H1 (cell line): Measurements from ENCODE around the gene GPC6. TPM values are rescaled to one million over a fixed set of nuclear protein-coding genes. Genes with fewer than 3 reads are reported as not detected.

Source experiments
- CTCF ChIA-PET: fragments of 300-600 bp; sonication (Branson Sonifier 250); formaldehyde crosslinking; loops from one replicate; lab custom pipeline; 2021; ENCODE audit not compliant: partially characterized antibody; lab: Charles Lee
- POLR2A ChIA-PET: fragments of 300-600 bp; sonication (Branson Sonifier 250); formaldehyde crosslinking; loops from one replicate; lab custom pipeline; 2021; ENCODE audit warnings: inconsistent platforms; ENCODE audit not compliant: partially characterized antibody; lab: Charles Lee
- DNase-seq, 2 experiments: peaks; one replicate each; pipeline versions ENCODE4 v3.0.0 to v3.0.0-alpha.2; 2010 to 2022; ENCODE audit warnings: low spot score in 2 of 2, low read depth in 1 of 2, mixed read lengths in 1 of 2
- FAIRE-seq: peaks from 2 replicates; lab custom pipeline; 2011; peaks lifted over from hg19 to GRCh38; lab: Jason Lieb, UNC
- H2AFZ ChIP-seq: 2 replicates; pipeline ENCODE4 v1.8.1; 2012; ENCODE audit warnings: low read length, inconsistent platforms
- H2AK5ac ChIP-seq: 2 replicates; pipeline ENCODE4 v1.6.1; 2013; ENCODE audit warnings: low read depth, low read length
- H2BK120ac ChIP-seq: replicated peaks from 2 replicates; pipeline ENCODE3; 2013; ENCODE audit warnings: low read depth, low read length, inconsistent platforms
- H2BK12ac ChIP-seq: 2 replicates; pipeline ENCODE4 v1.6.1; 2013; ENCODE audit warnings: low read depth, low read length
- H2BK15ac ChIP-seq: 2 replicates; pipeline ENCODE4 v1.6.1; 2013; ENCODE audit warnings: low read length
- H2BK20ac ChIP-seq: 2 replicates; pipeline ENCODE4 v1.6.1; 2013; ENCODE audit warnings: low read length
- H2BK5ac ChIP-seq: 2 replicates; pipeline ENCODE4 v1.6.1; 2013; ENCODE audit warnings: low read depth, low read length
- H3K14ac ChIP-seq: 2 replicates; pipeline ENCODE4 v1.6.1; 2013; ENCODE audit warnings: inconsistent platforms; ENCODE audit not compliant: insufficient read length
- H3K18ac ChIP-seq: 2 replicates; pipeline ENCODE4 v1.6.1; 2013; ENCODE audit warnings: low read length; ENCODE audit errors: extremely low read depth
- H3K23ac ChIP-seq: 2 replicates; pipeline ENCODE4 v1.6.1; 2013; ENCODE audit warnings: inconsistent platforms; ENCODE audit not compliant: insufficient read length
- H3K23me2 ChIP-seq: 2 replicates; pipeline ENCODE4 v1.6.1; 2013; ENCODE audit warnings: low read depth, low read length
- H3K27ac ChIP-seq: 2 replicates; pipeline ENCODE4 v1.6.1; 2011; ENCODE audit warnings: low read depth, low read length, inconsistent platforms
- H3K27me3 ChIP-seq, 4 experiments: replicated peaks in 1 of 4; 1 replicate in 1 of 4; 2 replicates in 3 of 4; pipeline versions ENCODE4 v1.6.1 to v1.8.1; 2011 to 2013; ENCODE audit warnings: low read length in 3 of 4, mild to moderate bottlenecking in 3 of 4, inconsistent platforms in 2 of 4, mixed read lengths in 2 of 4, moderate library complexity in 1 of 4; ENCODE audit not compliant: control insufficient read depth in 3 of 4, insufficient read depth in 3 of 4; ENCODE audit errors: extremely low read depth in 1 of 4
- H3K36me3 ChIP-seq, 4 experiments: 2 replicates each; pipeline versions ENCODE4 v1.6.1 to v1.8.1; 2011 to 2013; ENCODE audit warnings: mild to moderate bottlenecking in 4 of 4, low read length in 3 of 4, moderate library complexity in 2 of 4, control low read depth in 1 of 4, inconsistent platforms in 1 of 4; ENCODE audit not compliant: insufficient read depth in 4 of 4, control insufficient read depth in 2 of 4
- H3K4ac ChIP-seq: replicated peaks from 2 replicates; pipeline ENCODE3; 2013; ENCODE audit warnings: low read length, low read depth, mixed read lengths, inconsistent platforms; ENCODE audit not compliant: insufficient read length
- H3K4me1 ChIP-seq, 4 experiments: replicated peaks in 1 of 4; 1 replicate in 1 of 4; 2 replicates in 3 of 4; pipeline versions ENCODE4 v1.6.1 to v1.8.1; 2011 to 2013; ENCODE audit warnings: low read length in 3 of 4, inconsistent platforms in 2 of 4, mixed read lengths in 1 of 4; ENCODE audit not compliant: insufficient read depth in 4 of 4, control insufficient read depth in 3 of 4
- H3K4me2 ChIP-seq, 2 experiments: 2 replicates each; pipeline versions ENCODE4 v1.6.1 to v1.8.1; 2011 to 2013; ENCODE audit warnings: low read depth in 2 of 2, low read length in 2 of 2, control low read depth in 1 of 2, inconsistent platforms in 1 of 2, mild to moderate bottlenecking in 1 of 2; ENCODE audit not compliant: insufficient read depth in 1 of 2
- H3K4me3 ChIP-seq, 4 experiments: fragments of 200-600, 300-600 bp in 1 of 4; sonication (generic), shearing (Covaris generic), sonication (Bioruptor Twin) in 1 of 4; 2 replicates each; pipeline versions ENCODE4 v1.5.1 to v1.8.1; 2011 to 2016; ENCODE audit warnings: low read length in 4 of 4, low read depth in 3 of 4, control low read depth in 2 of 4, inconsistent platforms in 2 of 4, mild to moderate bottlenecking in 2 of 4, mixed read lengths in 1 of 4, moderate library complexity in 1 of 4; ENCODE audit not compliant: insufficient read depth in 2 of 4; ENCODE audit errors: extremely low read depth in 1 of 4
- H3K56ac ChIP-seq: replicated peaks from 2 replicates; pipeline ENCODE3; 2013; ENCODE audit warnings: low read depth, mild to moderate bottlenecking, mixed read lengths, low read length, inconsistent platforms; ENCODE audit not compliant: insufficient read length
- H3K79me1 ChIP-seq: 2 replicates; pipeline ENCODE4 v1.6.1; 2013; ENCODE audit warnings: low read depth, low read length, control low read depth
- H3K79me2 ChIP-seq, 2 experiments: 2 replicates each; pipeline versions ENCODE4 v1.6.1 to v1.8.1; 2012 to 2013; ENCODE audit warnings: low read length in 2 of 2, mild to moderate bottlenecking in 2 of 2, inconsistent platforms in 1 of 2; ENCODE audit not compliant: insufficient read depth in 2 of 2, control insufficient read depth in 1 of 2
- H3K9ac ChIP-seq, 4 experiments: replicated peaks in 1 of 4; 1 replicate in 1 of 4; 2 replicates in 3 of 4; pipeline versions ENCODE4 v1.6.1 to v1.8.1; 2011 to 2013; ENCODE audit warnings: low read depth in 3 of 4, low read length in 3 of 4, control low read depth in 2 of 4, mild to moderate bottlenecking in 2 of 4, moderate library complexity in 2 of 4, inconsistent platforms in 1 of 4; ENCODE audit errors: extremely low read depth in 1 of 4
- H3K9me3 ChIP-seq, 2 experiments: 2 replicates each; pipeline versions ENCODE4 v1.6.1 to v1.8.1; 2012 to 2013; ENCODE audit warnings: mild to moderate bottlenecking in 2 of 2, moderate library complexity in 2 of 2, control low read depth in 1 of 2, inconsistent platforms in 1 of 2, low read depth in 1 of 2, low read length in 1 of 2, mixed read lengths in 1 of 2; ENCODE audit not compliant: insufficient read depth in 2 of 2
- H4K20me1 ChIP-seq, 2 experiments: replicated peaks in 1 of 2; 2 replicates each; pipeline versions ENCODE3 to v1.8.1; 2011 to 2013; ENCODE audit warnings: inconsistent platforms in 2 of 2, low read length in 2 of 2, mild to moderate bottlenecking in 1 of 2; ENCODE audit not compliant: insufficient read depth in 2 of 2, control insufficient read depth in 1 of 2
- H4K5ac ChIP-seq: 2 replicates; pipeline ENCODE4 v1.6.1; 2013; ENCODE audit warnings: low read length, low read depth, mixed read lengths, inconsistent platforms; ENCODE audit not compliant: insufficient read length
- H4K8ac ChIP-seq: 2 replicates; pipeline ENCODE4 v1.8.0; 2013; ENCODE audit warnings: mild to moderate bottlenecking, moderate library complexity, low read length, inconsistent platforms; ENCODE audit not compliant: insufficient read depth; ENCODE audit errors: extremely low read depth
- H4K91ac ChIP-seq: replicated peaks from 2 replicates; pipeline ENCODE3; 2013; ENCODE audit warnings: low read length, mixed read lengths, inconsistent platforms; ENCODE audit not compliant: insufficient read length
- ASH2L ChIP-seq: fragments of 200-600, 300-600 bp; sonication (generic); IDR thresholded peaks from one replicate; pipeline ENCODE4 v1.7.1; 2017; ENCODE audit warnings: low read length
- CBX8 ChIP-seq: fragments of 300-800, 300-1000 bp; sonication (generic); IDR thresholded peaks from 2 replicates; pipeline ENCODE4 v1.7.1; 2016; ENCODE audit warnings: low read depth, low read length, borderline replicate concordance
- CHD1 ChIP-seq: IDR thresholded peaks from 2 replicates; pipeline ENCODE4 v1.6.1; 2012; ENCODE audit warnings: low read depth, low read length, improper control_type of control experiment
- E2F6 ChIP-seq: IDR thresholded peaks from 2 replicates; pipeline ENCODE4 v1.6.1; 2012; ENCODE audit warnings: inconsistent platforms
- EP300 ChIP-seq, 2 experiments: IDR thresholded peaks; 1 replicate in 1 of 2; 2 replicates in 1 of 2; pipeline ENCODE4 v1.6.1; 2011 to 2012; ENCODE audit warnings: low read depth in 2 of 2, low read length in 2 of 2, mild to moderate bottlenecking in 2 of 2, borderline replicate concordance in 1 of 2, inconsistent platforms in 1 of 2, moderate library complexity in 1 of 2
- GTF2F1 ChIP-seq: IDR thresholded peaks from 2 replicates; pipeline ENCODE4 v1.6.1; 2012; ENCODE audit warnings: low read depth, low read length, improper control_type of control experiment, borderline replicate concordance
- KDM1A ChIP-seq: fragments of 200-600, 300-600 bp; sonication (generic); IDR thresholded peaks from 2 replicates; pipeline ENCODE4 v1.7.1; 2016; ENCODE audit warnings: mild to moderate bottlenecking, low read length, borderline replicate concordance
- SAP30 ChIP-seq: fragments of 300-600 bp; sonication (generic); IDR thresholded peaks from 2 replicates; pipeline ENCODE4 v1.7.1; 2012; ENCODE audit warnings: low read length, moderate library complexity, mild to moderate bottlenecking, inconsistent platforms; ENCODE audit not compliant: insufficient read depth, insufficient replicate concordance
- SP1 ChIP-seq: IDR thresholded peaks from 2 replicates; pipeline ENCODE4 v1.6.1; 2011; ENCODE audit warnings: low read depth, low read length
- TAF7 ChIP-seq: optimal IDR thresholded peaks from 2 replicates; pipeline ENCODE3; 2011; ENCODE audit warnings: low read depth, mild to moderate bottlenecking, inconsistent platforms, low read length, moderate library complexity, borderline replicate concordance
- TBP ChIP-seq: IDR thresholded peaks from 2 replicates; pipeline ENCODE4 v1.6.1; 2011; ENCODE audit warnings: low read depth, low read length, improper control_type of control experiment
- TCF12 ChIP-seq: IDR thresholded peaks from 2 replicates; pipeline ENCODE4 v1.6.1; 2011; ENCODE audit warnings: low read depth, mild to moderate bottlenecking, low read length
- USF2 ChIP-seq: IDR thresholded peaks from 2 replicates; pipeline ENCODE4 v1.6.1; 2011; ENCODE audit warnings: low read length, improper control_type of control experiment
- WGBS, 2 experiments: shearing (Covaris generic) in 1 of 2; methylation state at CpG; one replicate each; pipeline versions ENCODE4 v1.1.6 to v1.1.7; 2013 to 2015; ENCODE audit warnings: low lambda C conversion rate in 2 of 2, mixed read lengths in 2 of 2, inconsistent platforms in 1 of 2, low coverage in 1 of 2, missing lambda C conversion rate in 1 of 2; ENCODE audit not compliant: insufficient replicate concordance in 2 of 2, insufficient coverage in 1 of 2, insufficient read length in 1 of 2; ENCODE audit errors: extremely low coverage in 1 of 2, missing lambda C conversion rate in 1 of 2; 5-methylcytosine and 5-hydroxymethylcytosine counted together
- polyA plus RNA-seq, 7 experiments: library from polyadenylated mRNA; depleted of rRNA in 3 of 7; stranded (reverse) in 5 of 7; unstranded in 2 of 7; fragments of >200 nt in 5 of 7; fragments of 200-250 nt in 2 of 7; gene quantifications; 1 replicate in 5 of 7; 2 replicates in 1 of 7; 4 replicates in 1 of 7; pipeline versions ENCODE4 v1.2.1 to v1.2.3, GENCODE V29; 2011 to 2013; ENCODE audit warnings: missing spikeins in 2 of 7, mixed read lengths in 2 of 7
- total RNA-seq: library from RNA; stranded (reverse); fragmentation: NEBNext Ultra II Directional; extraction: Animal tissue kit (Norgen Biotek cat#: 25700); gene quantifications from 2 replicates; pipeline ENCODE4 v1.2.1, GENCODE V29; 2021

The GPC6 gene
- total and polyA plus RNA-seq, 2 of the 8 experiments (the other 6 are each of a cell fraction or from before 2014, with no cell fraction given), result 5.4 to 12.0 TPM

GRCh38 chr13:93446238-93446637 lies 219.6 kb downstream of the GPC6 start:
- H3K23me2 ChIP-seq, result no peaks in the 10 kb centered on the region
- 0 out of 7 replicates have a peak, but pooled peaks cover 0 to 1% (median 0%) of the 10 kb centered on the region in 4 experiments for H3K4me1 ChIP-seq
- H3K27me3 ChIP-seq, result no peaks in the 10 kb centered on the region
- WGBS, 2 experiments, result 73% methylated on average over 2 of the region's 2 CpGs; no CpG with 5 or more reads in 1 of the 2 experiments
- no peak overlapping the region for H4K91ac ChIP-seq
- H2BK120ac ChIP-seq, result no peak overlapping the region
- no peak overlapping the region for H4K8ac ChIP-seq
- no peak overlapping the region for H3K23ac ChIP-seq
- no peak overlapping the region for H3K9ac ChIP-seq
- ChIA-PET POLR2A (no interaction called here), CTCF (interaction anchor here (0.6 kb wide), 1 partner anchor 560 kb away, joined by 6 read pairs; no protein-coding TSS in a partner anchor)
- H3K56ac ChIP-seq, result no peak overlapping the region
- H4K20me1 ChIP-seq, result no peaks in the 10 kb centered on the region
- FAIRE-seq (no peak), DNase-seq (no peak)
- H2AFZ ChIP-seq, result 0 out of 2 replicates have a peak overlapping the region, but pooled peaks have one; percentile 27
- no peaks in the 10 kb centered on the region for H3K79me1 ChIP-seq
- H2AK5ac ChIP-seq, result no peak overlapping the region
- H3K36me3 ChIP-seq, result no peaks in the 10 kb centered on the region
- no peak overlapping the region for H2BK5ac ChIP-seq
- no peak overlapping the region for H2BK20ac ChIP-seq
- H3K4me2 ChIP-seq, result no peak overlapping the region
- no peak overlapping the region for H3K18ac ChIP-seq
- H3K79me2 ChIP-seq, result no peaks in the 10 kb centered on the region
- H3K9me3 ChIP-seq, result no peaks in the 10 kb centered on the region
- H3K27ac ChIP-seq, result no peak overlapping the region
- H3K14ac ChIP-seq, result no peak overlapping the region
- no peak overlapping the region for H4K5ac ChIP-seq
- H3K4ac ChIP-seq, result no peak overlapping the region
- H2BK15ac ChIP-seq, result no peak overlapping the region
- no peak overlapping the region for H2BK12ac ChIP-seq
- H3K4me3 ChIP-seq, result no peak overlapping the region
- no peak for TF ChIP-seq GTF2F1
- no peak for TF ChIP-seq KDM1A
- TF ChIP-seq CHD1, result no peak
- TF ChIP-seq TBP, result no peak
- no peak for TF ChIP-seq E2F6
- TF ChIP-seq SAP30, result no peak
- TF ChIP-seq CBX8, result no peak
- TF ChIP-seq ASH2L, result no peak
- no peak for TF ChIP-seq TAF7
- TF ChIP-seq USF2, result no peak
- no peak for TF ChIP-seq EP300 (IDR thresholded peaks at IDR 0.05; ENCODE audit: borderline replicate concordance in 1 of 2, low read depth in 2 of 2, low read length in 2 of 2)
- no peak for TF ChIP-seq SP1
- TF ChIP-seq TCF12, result no peak
